KOPT-K1 (cell line): ENCODE results near the gene TBX6.
"Not testable (repeated sequence)": the region's sequence is repeated elsewhere in the genome, so short reads cannot be mapped to it uniquely, and the experiment has no call there.

Source experiments
- H3K27ac ChIP-seq: fragments of 200-600 bp; sonication (generic); 2 replicates; pipeline ENCODE4 v1.5.1; 2016; ENCODE audit warnings: antibody characterized with exemption, mild to moderate bottlenecking, low read depth, low read length; ENCODE audit not compliant: poor library complexity, severe bottlenecking
- H3K36me3 ChIP-seq: fragments of 200-600 bp; sonication (generic); 2 replicates; pipeline ENCODE4 v1.5.1; 2017; ENCODE audit warnings: antibody characterized with exemption, mild to moderate bottlenecking, low read length, moderate library complexity; ENCODE audit not compliant: insufficient read depth
- H3K9me3 ChIP-seq: fragments of 200-600 bp; sonication (generic); 2 replicates; pipeline ENCODE4 v1.5.1; 2017; ENCODE audit warnings: antibody characterized with exemption, low read length, mild to moderate bottlenecking; ENCODE audit not compliant: insufficient read depth, poor library complexity, severe bottlenecking

TBX6 gene

GRCh38 chr16:30052671-30053372 lies 38.9 kb downstream of the TBX6 start:
- Histone ChIP-seq H3K36me3 (no peaks in the 10 kb centered on the region), H3K9me3 (no peaks in the 10 kb centered on the region), H3K27ac (peak overlapping the region; percentile 92)

- Histone ChIP-seq H3K27ac (peak overlapping the region; percentile 92), H3K36me3 (no peaks in the 10 kb centered on the region), H3K9me3 (no peaks in the 10 kb centered on the region)
Observed at GRCh38 chr16:30051518-30051917, 40.2 kb downstream of the TBX6 start.

- no peaks in the 10 kb centered on the region for H3K36me3 ChIP-seq
- H3K27ac ChIP-seq = no peak overlapping the region
- no peaks in the 10 kb centered on the region for H3K9me3 ChIP-seq
Observed at GRCh38 chr16:30049871-30050270, 41.9 kb downstream of the TBX6 start.

- Histone ChIP-seq H3K27ac (no peak overlapping the region), H3K9me3 (no peaks in the 10 kb centered on the region), H3K36me3 (no peaks in the 10 kb centered on the region)
Observed at GRCh38 chr16:30046588-30046987, 45.1 kb downstream of the TBX6 start.

GRCh38 chr16:30046178-30046577 lies 45.5 kb downstream of the TBX6 start:
- Histone ChIP-seq H3K9me3 (no peaks in the 10 kb centered on the region), H3K27ac (no peak overlapping the region), H3K36me3 (no peaks in the 10 kb centered on the region)

GRCh38 chr16:30041841-30042240 lies 49.9 kb downstream of the TBX6 start:
- no peaks in the 10 kb centered on the region for H3K9me3 ChIP-seq
- no peak overlapping the region for H3K27ac ChIP-seq
- H3K36me3 ChIP-seq = no peaks in the 10 kb centered on the region

- H3K27ac ChIP-seq = not testable (repeated sequence)
Observed at GRCh38 chr16:30040690-30041089, 51.0 kb downstream of the TBX6 start.

GRCh38 chr16:30040221-30040620 lies 51.5 kb downstream of the TBX6 start:
- no peak overlapping the region for H3K27ac ChIP-seq
- no peaks in the 10 kb centered on the region for H3K9me3 ChIP-seq
- H3K36me3 ChIP-seq = no peaks in the 10 kb centered on the region

More at GRCh38 chr16:30040690-30041089, 51.0 kb downstream of the TBX6 start:
- not testable (repeated sequence) for H3K9me3 ChIP-seq, H3K36me3 ChIP-seq
